Heart left ventricle (tissue), 13 donors: Measurements from ENCODE around the gene GAMT.

Experiments used
- CTCF ChIP-seq, 12 donors: fragments of 200-600 bp; sonication (generic) in 4 of 12; IDR thresholded peaks; one replicate each; pipeline versions ENCODE4 v1.5.0 to v1.8.0; 2018 to 2022; ENCODE audit warnings: antibody characterized with exemption in 12 of 12, mild to moderate bottlenecking in 5 of 12
- POLR2A ChIP-seq, 2 donors: fragments of 450-650 bp; IDR thresholded peaks; one replicate each; pipeline ENCODE4 v1.6.1; 2017; ENCODE audit warnings: antibody characterized with exemption in 2 of 2, mild to moderate bottlenecking in 2 of 2, moderate library complexity in 2 of 2
- donor health status: ischemic (EF 13 %, LVEDD 7.1; RV severe dilation, severe dysfunction).
- donor health status: DM: no; HTN: yes; CAD: no.
- donor health status: DM: no; HTN: no; CAD: no.
- donor health status: ischemic (EF 25% LVEDD 6.9; RV normal size, moderate dysfunction).
- donor health status: ischemic (EF 25% LVEDD 5.7; RV mildly dilated, moderate dysfunction).
- donor health status: ischemic (EF 35%, LVEDD 5.7; RV mildly dilated, moderate dysfunction).
- donor health status: nonischemic (EF 11% LVEDD 7.7; RV severe dilation, severe dysfunction).
- donor health status: DM: yes; HTN: yes; CAD: no.
- donor health status: PGD.
- donor health status: ischemic (EF 29% LVEDD 5.4; RV normal size, mild dysfunction).
- donor health status: nonischemic (EF 23%, LVEDD 6.1; RV moderate dilation, normal function).

- no peak for TF ChIP-seq CTCF (IDR thresholded peaks at IDR 0.05)
- TF ChIP-seq POLR2A (IDR thresholded peaks at IDR 0.05): no peak
These were observed 32.0 kb downstream of the GAMT start for GRCh38 chr19:1369214-1369805.
